Activated CD8-positive, alpha-beta memory T cell treated with anti-CD3 and anti-CD28 coated beads for 48 hours (primary cell): ENCODE data around the gene PIP5KL1.

ENCODE experiments used
- DNase-seq, 3 experiments: peaks; one replicate each; pipeline ENCODE4 v3.0.0-alpha.2; 2020; ENCODE audit warnings: low read depth in 2 of 3, low spot score in 2 of 3

PIP5KL1 gene

DNA sequence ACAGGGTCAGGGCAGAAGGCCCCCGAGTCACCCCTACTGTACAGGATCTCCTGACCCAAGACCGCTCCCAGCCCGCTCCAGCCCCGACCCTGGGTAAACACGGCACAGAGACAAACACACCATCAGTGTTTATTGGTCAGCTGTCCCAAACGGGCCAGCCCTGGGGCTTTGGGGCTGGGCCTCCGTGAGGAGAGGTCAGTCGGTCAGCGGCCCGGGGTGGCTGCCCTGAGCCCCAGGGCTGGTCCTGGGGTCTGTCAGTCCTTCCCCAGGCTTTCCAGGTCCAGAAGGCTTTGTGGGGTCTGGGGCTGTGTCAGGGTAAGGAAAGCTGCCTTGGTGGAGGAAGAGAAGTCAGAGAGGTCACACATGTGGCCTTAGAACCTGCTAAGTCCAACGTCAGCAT is 4.4 kb upstream of the PIP5KL1 start:
- no peak for DNase-seq

DNA sequence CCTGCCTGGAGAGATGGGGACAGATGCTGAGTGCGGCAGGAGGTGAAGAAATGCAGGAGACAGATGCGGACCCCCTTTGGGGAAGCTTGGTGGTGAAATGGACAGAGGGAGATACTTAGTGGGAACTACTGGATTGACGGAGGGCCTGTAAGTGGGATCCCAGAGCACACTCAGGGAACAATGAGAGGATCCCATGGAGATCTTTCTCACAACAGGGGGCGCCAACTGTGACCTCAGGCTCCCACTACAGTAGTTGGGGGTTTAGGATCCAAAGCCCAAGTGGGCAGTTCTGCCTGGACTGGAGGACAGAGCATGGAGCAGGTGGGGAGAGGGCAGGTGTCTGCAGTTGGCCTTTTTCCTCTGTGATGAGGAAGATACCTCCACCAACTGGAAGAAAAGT is 3.7 kb upstream of the PIP5KL1 start:
- DNase-seq, result no peak

GRCh38 chr9:127931092-127931881 is 710 bp upstream of the PIP5KL1 start:
- DNase-seq, result no peak

- no peak for DNase-seq
Measured at GRCh38 chr9:127929625-127929979, 975 bp downstream of the PIP5KL1 start.

DNA sequence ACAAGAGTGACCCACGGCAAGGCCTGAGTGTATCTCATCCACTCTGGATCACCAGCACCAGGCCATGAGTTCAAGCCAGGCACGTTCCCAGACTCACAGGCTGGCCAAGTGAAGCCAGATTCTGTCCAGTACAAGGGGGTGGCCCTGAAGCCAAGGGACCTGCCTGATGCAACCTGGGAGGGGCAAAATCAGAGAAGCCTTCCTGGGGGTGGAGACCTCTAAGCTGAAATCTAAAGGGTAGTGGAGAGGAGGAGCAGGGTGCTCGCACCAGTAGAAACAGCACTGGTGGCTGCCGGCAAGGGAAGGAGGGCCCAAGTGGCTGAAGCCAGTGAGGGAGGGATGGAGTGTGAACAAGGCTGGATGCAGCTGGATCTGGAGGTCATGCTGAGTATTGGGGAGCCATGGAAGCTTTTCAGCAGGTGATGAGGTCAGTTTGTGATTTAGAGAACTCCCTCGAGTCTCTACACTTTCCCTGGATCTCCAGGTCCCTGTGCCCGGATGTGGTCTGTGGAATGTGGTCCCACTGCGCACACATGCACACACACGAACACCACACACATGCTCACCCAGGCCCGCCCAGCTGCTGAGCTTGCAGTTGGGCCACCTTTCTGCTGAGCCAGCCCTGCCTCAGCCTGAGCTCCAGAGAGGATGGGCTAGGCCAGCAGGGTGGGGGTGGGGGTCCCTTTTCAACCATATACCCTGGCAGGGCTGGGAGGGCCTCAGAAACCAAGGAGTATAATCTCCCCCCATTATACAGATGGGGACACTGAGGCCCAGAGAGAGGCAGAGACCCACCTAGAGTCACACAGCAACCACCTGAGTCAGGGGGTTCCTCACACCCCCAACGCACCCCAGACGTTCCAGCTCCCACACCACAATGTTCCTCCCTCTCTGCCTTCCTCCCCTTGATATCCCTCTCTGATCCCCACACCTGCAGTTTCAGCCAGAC is 1.6 kb downstream of the PIP5KL1 start:
- no peak for DNase-seq

DNA sequence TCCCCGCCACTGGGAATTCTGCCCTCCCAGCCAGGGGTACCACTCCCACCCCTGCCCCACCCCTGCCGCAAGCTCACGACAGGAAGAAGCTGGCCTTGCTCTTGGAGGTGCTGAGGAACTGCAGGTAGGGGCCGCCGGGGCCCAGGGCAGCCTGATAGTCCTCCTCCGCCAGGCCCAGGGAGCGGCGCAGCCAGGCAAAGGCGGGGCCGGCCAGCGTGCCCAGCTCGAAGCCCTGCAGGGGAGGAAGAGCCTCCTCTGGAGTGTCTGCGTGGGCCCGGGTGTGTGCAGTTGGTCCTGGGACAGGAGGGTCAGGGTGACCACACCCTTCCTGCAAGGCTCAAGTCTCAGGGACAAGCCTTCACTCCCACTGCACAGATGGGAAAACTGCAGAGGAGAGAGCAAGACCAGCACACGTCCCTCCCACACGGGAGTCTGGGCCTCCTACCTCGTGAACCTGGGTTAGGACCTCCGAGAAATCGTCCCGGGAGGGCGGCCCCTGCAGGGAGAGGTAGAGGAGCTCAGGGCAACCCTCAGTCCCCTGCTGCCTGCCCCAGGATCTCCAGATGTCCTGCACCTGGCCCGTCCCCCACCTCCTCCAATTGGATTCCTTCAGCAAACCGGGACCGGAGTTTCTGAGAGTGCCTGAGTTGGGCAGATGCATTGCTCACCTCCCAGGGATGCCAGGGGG is 2.4 kb downstream of the PIP5KL1 start:
- DNase-seq, result no peak

GRCh38 chr9:127927201-127927987 is 3.2 kb downstream of the PIP5KL1 start:
- DNase-seq, result no peak

- DNase-seq, result no peak
Measured at GRCh38 chr9:127926906-127927200, 3.7 kb downstream of the PIP5KL1 start.

DNA sequence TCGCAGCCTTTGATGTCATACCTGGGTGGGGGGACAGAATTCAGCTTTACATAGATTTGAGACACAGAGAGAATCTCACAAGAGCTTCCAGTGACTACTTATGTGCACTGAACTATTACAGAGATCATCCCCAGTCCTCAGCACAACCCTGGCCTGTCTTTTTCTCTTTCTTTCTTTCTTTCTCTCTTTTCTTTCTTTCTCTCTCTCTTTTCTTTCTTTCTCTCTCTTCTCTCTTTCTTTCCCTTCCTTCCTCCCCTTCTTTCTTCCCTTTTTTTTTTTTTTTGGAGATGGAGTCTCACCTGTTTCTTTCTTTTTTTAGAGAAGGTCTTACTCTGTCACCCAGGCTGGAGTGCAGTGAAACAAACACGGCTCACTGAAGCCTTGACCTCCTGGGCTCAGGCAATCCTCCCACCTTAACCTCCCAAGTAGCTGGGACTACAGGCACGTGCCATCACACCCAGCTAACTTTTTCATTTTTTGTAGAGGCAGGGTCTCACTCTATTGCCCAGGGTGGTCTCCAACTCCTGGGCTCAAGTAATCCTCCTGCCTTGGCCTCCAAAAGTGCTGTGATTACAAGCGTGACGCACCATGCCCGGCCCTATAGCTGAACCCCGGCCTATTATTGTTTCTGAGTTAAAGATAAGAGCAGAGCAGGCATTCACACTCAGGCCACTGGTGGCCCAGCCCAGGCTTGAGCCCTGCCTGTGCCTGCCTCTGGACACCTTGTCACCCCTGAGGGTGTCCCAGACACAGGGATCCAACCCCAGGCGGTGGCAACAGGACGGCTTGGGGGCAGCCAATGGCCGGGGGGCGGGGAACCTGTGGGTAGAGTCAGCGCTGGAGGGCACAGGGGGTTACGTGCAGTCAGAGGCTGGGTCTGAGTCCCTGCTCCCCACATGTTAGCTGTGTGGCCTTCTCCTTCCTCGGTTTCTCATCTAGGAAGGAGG is 4.3 kb downstream of the PIP5KL1 start:
- no peak for DNase-seq

DNA sequence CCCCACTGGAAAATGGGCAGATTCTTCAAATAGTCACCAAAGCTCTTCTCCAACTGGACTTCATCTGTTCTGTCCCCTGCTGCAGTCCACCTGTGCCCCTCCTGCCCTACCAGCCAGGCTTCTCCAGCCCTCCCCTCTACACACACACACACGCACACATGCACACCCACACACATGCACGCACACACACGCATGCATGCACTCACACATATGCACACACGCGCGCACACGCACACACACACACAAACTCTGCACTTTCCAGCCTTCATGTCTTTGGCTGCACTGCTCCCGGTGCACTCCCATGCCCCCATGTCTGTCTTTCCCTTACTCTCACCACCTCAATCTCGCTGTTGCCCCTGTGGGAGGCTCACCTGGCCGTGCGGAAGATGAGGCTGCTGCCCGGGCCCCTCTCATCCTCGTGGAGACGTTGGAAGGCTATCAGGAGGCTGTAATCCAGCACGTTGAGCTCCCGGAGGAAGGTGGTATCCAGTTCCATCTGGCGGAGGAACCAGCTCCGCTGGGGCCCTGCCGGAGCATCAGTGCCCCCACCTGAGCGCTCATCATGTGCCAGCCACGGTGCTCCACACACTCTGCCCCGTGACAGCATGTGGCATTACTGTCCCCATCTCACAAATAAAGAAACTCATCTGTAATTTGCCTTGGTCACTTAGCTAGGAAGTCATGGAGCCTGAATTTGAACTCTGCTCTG is 5.7 kb downstream of the PIP5KL1 start:
- no peak for DNase-seq

- no peak for DNase-seq
Measured at GRCh38 chr9:127923771-127924170, 6.8 kb downstream of the PIP5KL1 start.

DNA sequence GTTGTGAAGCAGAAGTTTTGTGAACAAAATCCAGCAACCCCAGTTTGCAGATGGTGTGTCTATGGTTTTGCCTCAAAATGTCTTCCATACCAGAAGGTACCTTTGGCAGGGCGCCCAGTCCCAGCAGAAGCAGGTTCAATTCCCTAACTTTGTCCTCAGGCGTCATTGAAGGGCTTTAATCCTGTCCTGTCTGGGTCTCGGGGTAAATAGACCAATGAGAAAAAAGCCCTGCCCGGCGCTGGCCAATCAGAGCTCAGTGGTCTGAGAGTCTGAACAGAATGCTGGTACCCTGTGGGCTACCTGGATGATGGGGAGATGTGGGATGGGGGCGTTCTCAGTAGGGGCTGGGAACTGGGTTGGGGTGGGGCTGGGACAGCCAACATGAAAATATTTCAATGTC is 7.5 kb downstream of the PIP5KL1 start:
- no peak for DNase-seq

GRCh38 chr9:127921557-127922120 is 8.9 kb downstream of the PIP5KL1 start:
- DNase-seq, result peak in 1 of 3 experiments; percentile 80

DNA sequence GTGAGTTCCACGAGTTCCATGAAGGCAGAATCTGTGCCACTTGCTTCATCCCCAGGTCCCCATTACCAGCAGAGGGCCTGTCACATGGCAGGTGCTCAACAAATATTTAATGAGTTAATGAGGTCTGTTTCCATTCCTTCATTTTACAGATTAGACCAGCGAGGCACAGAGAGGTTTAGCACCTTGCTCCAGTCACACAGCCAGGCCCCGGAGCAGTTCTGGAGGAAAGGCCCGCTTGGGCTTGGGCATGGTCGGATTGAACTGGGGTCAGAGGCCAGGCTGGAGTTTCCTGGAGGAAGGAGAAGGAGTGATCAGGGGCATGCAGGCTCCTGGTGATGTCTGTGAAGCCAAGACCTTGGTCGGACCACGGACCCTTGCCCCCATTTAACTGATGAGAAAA is 9.8 kb downstream of the PIP5KL1 start:
- DNase-seq, result no peak

- no peak for DNase-seq
Measured at GRCh38 chr9:127919253-127919815, 11.2 kb downstream of the PIP5KL1 start.

DNA sequence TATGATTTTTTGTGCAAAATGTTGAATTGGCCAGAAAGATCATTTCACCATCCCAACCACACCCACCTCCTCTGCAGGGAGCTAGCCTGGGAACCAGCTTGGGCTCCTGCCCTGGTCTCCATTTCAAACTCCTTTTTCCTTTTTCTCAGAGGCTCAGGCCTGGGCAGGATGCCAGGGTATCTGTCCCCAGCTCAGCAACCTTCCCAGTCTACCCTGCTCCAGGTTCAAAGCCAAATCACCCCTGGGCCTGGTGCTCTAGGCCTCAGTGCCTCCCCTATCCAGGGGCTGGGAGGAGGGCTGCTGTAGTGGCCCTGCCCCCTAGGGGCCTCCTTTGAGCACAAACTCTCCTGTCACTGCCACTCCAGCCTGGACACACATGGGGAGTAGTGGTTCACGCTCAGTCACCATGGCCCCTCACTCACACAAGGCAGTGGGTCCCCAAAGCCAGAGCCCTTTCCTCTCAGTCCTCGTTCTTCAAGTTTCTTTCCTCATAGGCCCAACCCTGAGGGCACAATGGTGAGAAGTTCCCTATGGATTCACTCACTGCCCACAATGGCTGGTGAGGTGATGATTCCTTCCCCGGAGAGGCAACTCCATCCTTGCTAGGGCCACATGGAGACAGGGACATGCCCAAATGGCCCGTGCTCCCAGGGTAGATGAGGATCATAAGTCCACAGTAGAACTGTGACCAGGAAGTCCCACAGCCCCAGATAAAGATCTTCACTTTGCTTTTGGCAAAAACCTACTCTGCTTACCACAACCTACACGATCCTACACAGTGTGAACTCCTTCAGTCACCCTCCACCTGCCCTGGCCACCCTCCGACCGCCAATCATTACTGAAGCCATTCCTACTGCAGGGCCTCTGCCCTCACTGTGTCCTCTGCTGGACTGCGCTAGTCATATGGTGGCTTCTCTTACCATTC is 12.1 kb downstream of the PIP5KL1 start:
- no peak for DNase-seq

GRCh38 chr9:127917603-127918002 is 13.0 kb downstream of the PIP5KL1 start:
- DNase-seq, result no peak
